HepG2 (cell line): ENCODE measurements around the gene TRMT1L. TPM values are rescaled to one million over a fixed set of nuclear protein-coding genes. Genes with fewer than 3 reads are reported as not detected.

Source experiments
- ARID2 ChIP-seq: sonication (generic); formaldehyde crosslinking; IDR thresholded peaks from 2 replicates; pipeline ENCODE4 v1.8.1; 2022; ENCODE audit warnings: mild to moderate bottlenecking, missing genetic modification reagents, borderline replicate concordance
- ATF5 ChIP-seq: sonication (generic); formaldehyde crosslinking; IDR thresholded peaks from 2 replicates; pipeline ENCODE4 v1.4.0; 2020; ENCODE audit warnings: mild to moderate bottlenecking, low read depth, missing genetic modification reagents
- CREB3 ChIP-seq: sonication (generic); formaldehyde crosslinking; IDR thresholded peaks from 2 replicates; pipeline ENCODE4 v1.5.0; 2020; ENCODE audit warnings: missing genetic modification reagents
- GMEB2 ChIP-seq: IDR thresholded peaks from 2 replicates; pipeline ENCODE4 v1.6.1; 2016; ENCODE audit warnings: missing biosample characterization, missing genetic modification reagents, low read depth
- HNF4G ChIP-seq, 2 experiments: sonication (generic) in 1 of 2; formaldehyde crosslinking in 1 of 2; IDR thresholded peaks; 2 replicates each; pipeline versions ENCODE4 v1.4.0 to v1.6.1; 2011 to 2020; ENCODE audit warnings: borderline replicate concordance in 2 of 2, low read depth in 2 of 2, mild to moderate bottlenecking in 2 of 2, low read length in 1 of 2, missing genetic modification reagents in 1 of 2, moderate library complexity in 1 of 2
- HNRNPL ChIP-seq: fragments of 200-400 bp; formaldehyde crosslinking; IDR thresholded peaks from 2 replicates; pipeline ENCODE4 v1.6.1; 2017; ENCODE audit warnings: mild to moderate bottlenecking, low read depth, low read length
- IRF9 ChIP-seq: sonication (generic); formaldehyde crosslinking; IDR thresholded peaks from 2 replicates; pipeline ENCODE4 v1.8.0; 2022; ENCODE audit warnings: missing genetic modification reagents, mild to moderate bottlenecking, borderline replicate concordance
- ZNF281 ChIP-seq: sonication (generic); formaldehyde crosslinking; IDR thresholded peaks from 2 replicates; pipeline ENCODE4 v1.4.0; 2020; ENCODE audit warnings: missing genetic modification reagents, borderline replicate concordance
- ZNF329 ChIP-seq: sonication (generic); formaldehyde crosslinking; IDR thresholded peaks from 2 replicates; pipeline ENCODE4 v1.9.0; 2021; ENCODE audit warnings: low read depth, mild to moderate bottlenecking, missing genetic modification reagents
- ZNF784 ChIP-seq: sonication (generic); formaldehyde crosslinking; IDR thresholded peaks from 2 replicates; pipeline ENCODE4 v1.5.1; 2020; ENCODE audit warnings: missing genetic modification reagents, mild to moderate bottlenecking, borderline replicate concordance
- polyA plus RNA-seq, 8 experiments: library from polyadenylated mRNA; depleted of rRNA in 3 of 8; stranded (reverse) in 7 of 8; unstranded in 1 of 8; fragments of >200 nt; fragmentation: Illumina TruSeq in 4 of 8; extraction: Trizol in 4 of 8; gene quantifications; 2 replicates each; pipeline versions ENCODE4 v1.2.1 to v1.2.3, GENCODE V29; 2011 to 2016; ENCODE audit warnings: low read depth in 4 of 8, missing spikeins in 1 of 8, mixed read lengths in 1 of 8; ENCODE audit not compliant: insufficient read depth in 1 of 8
- total RNA-seq, 5 experiments: library from RNA; depleted of rRNA; stranded (reverse); fragments of >200 nt; fragmentation: Illumina TruSeq; extraction: Trizol; gene quantifications; 2 replicates each; pipeline ENCODE4 v1.2.3, GENCODE V29; 2016; ENCODE audit warnings: low read depth in 1 of 5
- TF ChIP-seq, protein P1 (sequence below): sonication (generic); formaldehyde crosslinking; IDR thresholded peaks from 2 replicates; pipeline ENCODE4 v1.4.0; 2020; ENCODE audit warnings: missing genetic modification reagents, mild to moderate bottlenecking, borderline replicate concordance
- TF ChIP-seq, protein P2 (sequence below): sonication (generic); formaldehyde crosslinking; IDR thresholded peaks from 2 replicates; pipeline ENCODE4 v1.5.1; 2020; ENCODE audit warnings: mild to moderate bottlenecking, missing genetic modification reagents, moderate library complexity

TRMT1L gene
- total and polyA plus RNA-seq, 2 of the 13 experiments (the other 11 are each of a cell fraction or from before 2014, with no cell fraction given): 17.9 to 19.2 TPM

- TF ChIP-seq, protein P1, sequence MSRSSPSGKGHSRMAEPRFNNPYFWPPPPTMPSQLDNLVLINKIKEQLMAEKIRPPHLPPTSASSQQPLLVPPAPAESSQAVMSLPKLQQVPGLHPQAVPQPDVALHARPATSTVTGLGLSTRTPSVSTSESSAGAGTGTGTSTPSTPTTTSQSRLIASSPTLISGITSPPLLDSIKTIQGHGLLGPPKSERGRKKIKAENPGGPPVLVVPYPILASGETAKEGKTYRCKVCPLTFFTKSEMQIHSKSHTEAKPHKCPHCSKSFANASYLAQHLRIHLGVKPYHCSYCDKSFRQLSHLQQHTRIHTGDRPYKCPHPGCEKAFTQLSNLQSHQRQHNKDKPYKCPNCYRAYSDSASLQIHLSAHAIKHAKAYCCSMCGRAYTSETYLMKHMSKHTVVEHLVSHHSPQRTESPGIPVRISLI (CRISPR knock-in tag): no peak; the same call in 1 of the 2 replicates
- TF ChIP-seq ATF5: no peak
- TF ChIP-seq ZNF784 (CRISPR knock-in tag): no peak
- no peak for TF ChIP-seq HNF4G (IDR thresholded peaks at IDR 0.05; ENCODE audit: borderline replicate concordance, low read depth, low read length)
- TF ChIP-seq HNF4G (CRISPR knock-in tag; IDR thresholded peaks at IDR 0.05; ENCODE audit: borderline replicate concordance, low read depth): no peak
- peak; percentile 84 for TF ChIP-seq GMEB2 (CRISPR knock-in tag)
- TF ChIP-seq CREB3 (CRISPR knock-in tag): no peak
- TF ChIP-seq ZNF329 (CRISPR knock-in tag): no peak
- TF ChIP-seq, protein P2, sequence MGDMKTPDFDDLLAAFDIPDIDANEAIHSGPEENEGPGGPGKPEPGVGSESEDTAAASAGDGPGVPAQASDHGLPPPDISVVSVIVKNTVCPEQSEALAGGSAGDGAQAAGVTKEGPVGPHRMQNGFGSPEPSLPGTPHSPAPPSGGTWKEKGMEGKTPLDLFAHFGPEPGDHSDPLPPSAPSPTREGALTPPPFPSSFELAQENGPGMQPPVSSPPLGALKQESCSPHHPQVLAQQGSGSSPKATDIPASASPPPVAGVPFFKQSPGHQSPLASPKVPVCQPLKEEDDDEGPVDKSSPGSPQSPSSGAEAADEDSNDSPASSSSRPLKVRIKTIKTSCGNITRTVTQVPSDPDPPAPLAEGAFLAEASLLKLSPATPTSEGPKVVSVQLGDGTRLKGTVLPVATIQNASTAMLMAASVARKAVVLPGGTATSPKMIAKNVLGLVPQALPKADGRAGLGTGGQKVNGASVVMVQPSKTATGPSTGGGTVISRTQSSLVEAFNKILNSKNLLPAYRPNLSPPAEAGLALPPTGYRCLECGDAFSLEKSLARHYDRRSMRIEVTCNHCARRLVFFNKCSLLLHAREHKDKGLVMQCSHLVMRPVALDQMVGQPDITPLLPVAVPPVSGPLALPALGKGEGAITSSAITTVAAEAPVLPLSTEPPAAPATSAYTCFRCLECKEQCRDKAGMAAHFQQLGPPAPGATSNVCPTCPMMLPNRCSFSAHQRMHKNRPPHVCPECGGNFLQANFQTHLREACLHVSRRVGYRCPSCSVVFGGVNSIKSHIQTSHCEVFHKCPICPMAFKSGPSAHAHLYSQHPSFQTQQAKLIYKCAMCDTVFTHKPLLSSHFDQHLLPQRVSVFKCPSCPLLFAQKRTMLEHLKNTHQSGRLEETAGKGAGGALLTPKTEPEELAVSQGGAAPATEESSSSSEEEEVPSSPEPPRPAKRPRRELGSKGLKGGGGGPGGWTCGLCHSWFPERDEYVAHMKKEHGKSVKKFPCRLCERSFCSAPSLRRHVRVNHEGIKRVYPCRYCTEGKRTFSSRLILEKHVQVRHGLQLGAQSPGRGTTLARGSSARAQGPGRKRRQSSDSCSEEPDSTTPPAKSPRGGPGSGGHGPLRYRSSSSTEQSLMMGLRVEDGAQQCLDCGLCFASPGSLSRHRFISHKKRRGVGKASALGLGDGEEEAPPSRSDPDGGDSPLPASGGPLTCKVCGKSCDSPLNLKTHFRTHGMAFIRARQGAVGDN: peak; percentile 68
- TF ChIP-seq IRF9 (CRISPR knock-in tag): no peak
- TF ChIP-seq ZNF281 (CRISPR knock-in tag): no peak
- TF ChIP-seq HNRNPL: no peak
- TF ChIP-seq ARID2 (CRISPR knock-in tag): no peak
Measured at GRCh38 chr1:185156854-185157598, at the start of gene TRMT1L, which contains the start of gene SWT1 (continued).
